Measurements from ENCODE around the gene ASB10. TPM values are rescaled to one million over a fixed set of nuclear protein-coding genes. Genes with fewer than 3 reads are reported as not detected.
A peak's percentile ranks its signal among the peaks of the same experiment; 100 is the strongest.

Gene ASB10
- total RNA-seq, 6 donors from 2014 or later = not detected

DNA sequence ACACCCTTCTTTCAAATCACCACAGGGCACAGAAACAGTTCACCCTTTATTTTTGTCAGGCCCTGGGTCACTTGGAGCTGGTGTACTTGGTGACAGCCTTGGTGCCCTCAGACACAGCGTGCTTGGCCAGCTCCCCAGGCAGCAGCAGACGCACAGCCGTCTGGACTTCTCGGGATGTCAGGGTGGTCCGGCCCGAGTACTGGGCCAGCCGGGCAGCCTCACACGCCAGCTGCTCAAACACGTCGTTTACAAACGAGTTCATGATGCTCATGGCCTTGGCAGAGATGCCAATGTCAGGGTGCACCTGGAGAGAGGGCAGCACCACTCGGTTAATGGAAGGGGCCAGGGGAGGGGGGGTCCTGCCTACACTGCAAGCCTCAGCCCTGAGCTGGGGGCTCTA is 20.8 kb upstream of the ASB10 start:
- Histone ChIP-seq H3K27ac (no peak overlapping the region), H3K4me3 (no peak overlapping the region), H3K9me3 (no peaks in the 10 kb centered on the region), H3K4me1 (no peaks in the 10 kb centered on the region), H3K27me3 (no peaks in the 10 kb centered on the region), H3K36me3 (peaks cover 0 to 6% (median 3%) of the 10 kb centered on the region in 4 donors)
- DNase-seq (peak in 1 of 2 donors; percentile 74), ATAC-seq (ENCODE audit: low FRiP score in 2 of 2) (no peak)
- WGBS, 2 donors = 61 to 70% methylated on average over 5 to 12 of the region's 12 CpGs
- TF ChIP-seq, protein P1, sequence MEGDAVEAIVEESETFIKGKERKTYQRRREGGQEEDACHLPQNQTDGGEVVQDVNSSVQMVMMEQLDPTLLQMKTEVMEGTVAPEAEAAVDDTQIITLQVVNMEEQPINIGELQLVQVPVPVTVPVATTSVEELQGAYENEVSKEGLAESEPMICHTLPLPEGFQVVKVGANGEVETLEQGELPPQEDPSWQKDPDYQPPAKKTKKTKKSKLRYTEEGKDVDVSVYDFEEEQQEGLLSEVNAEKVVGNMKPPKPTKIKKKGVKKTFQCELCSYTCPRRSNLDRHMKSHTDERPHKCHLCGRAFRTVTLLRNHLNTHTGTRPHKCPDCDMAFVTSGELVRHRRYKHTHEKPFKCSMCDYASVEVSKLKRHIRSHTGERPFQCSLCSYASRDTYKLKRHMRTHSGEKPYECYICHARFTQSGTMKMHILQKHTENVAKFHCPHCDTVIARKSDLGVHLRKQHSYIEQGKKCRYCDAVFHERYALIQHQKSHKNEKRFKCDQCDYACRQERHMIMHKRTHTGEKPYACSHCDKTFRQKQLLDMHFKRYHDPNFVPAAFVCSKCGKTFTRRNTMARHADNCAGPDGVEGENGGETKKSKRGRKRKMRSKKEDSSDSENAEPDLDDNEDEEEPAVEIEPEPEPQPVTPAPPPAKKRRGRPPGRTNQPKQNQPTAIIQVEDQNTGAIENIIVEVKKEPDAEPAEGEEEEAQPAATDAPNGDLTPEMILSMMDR (IDR thresholded peaks at IDR 0.05) = no peak
- TF ChIP-seq POLR2A (IDR thresholded peaks at IDR 0.05) (no peak), POLR2AphosphoS5 (IDR thresholded peaks at IDR 0.05) (no peak), EP300 (IDR thresholded peaks at IDR 0.05) (no peak)

DNA sequence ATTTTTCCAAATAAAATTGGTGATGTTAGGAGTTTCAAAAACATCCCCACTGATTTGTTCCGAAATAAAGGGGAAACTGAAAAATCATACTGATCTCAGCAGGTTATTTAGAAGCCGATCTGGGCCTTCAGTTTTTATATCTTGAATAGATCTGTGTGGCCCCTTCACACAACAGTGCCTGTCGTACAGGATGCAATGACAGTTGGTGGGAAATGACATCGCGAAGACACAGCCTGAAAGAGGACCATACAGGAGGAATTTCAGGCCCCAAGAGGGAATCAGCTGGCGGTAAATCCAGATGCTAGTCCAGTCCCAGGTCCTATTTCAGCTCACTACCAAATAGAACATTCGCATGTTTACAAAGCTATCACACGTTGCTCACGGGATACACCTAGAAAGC is 20.3 kb upstream of the ASB10 start:
- ATAC-seq (ENCODE audit: low FRiP score in 2 of 2) = no peak
- Histone ChIP-seq H3K27ac (no peak overlapping the region), H3K27me3 (no peaks in the 10 kb centered on the region), H3K4me3 (no peak overlapping the region), H3K36me3 (peaks cover 0 to 1% (median under 1%) of the 10 kb centered on the region in 4 donors), H3K9me3 (no peaks in the 10 kb centered on the region), H3K4me1 (no peaks in the 10 kb centered on the region)
- 44 to 55% methylated on average over 9 of the region's 9 CpGs for WGBS, 2 donors
- TF ChIP-seq POLR2AphosphoS5 (IDR thresholded peaks at IDR 0.05) = no peak
- TF ChIP-seq EP300 (IDR thresholded peaks at IDR 0.05) = no peak
- no peak for TF ChIP-seq POLR2A (IDR thresholded peaks at IDR 0.05)
- TF ChIP-seq, protein P1 (IDR thresholded peaks at IDR 0.05) = no peak
- no peak for DNase-seq

DNA sequence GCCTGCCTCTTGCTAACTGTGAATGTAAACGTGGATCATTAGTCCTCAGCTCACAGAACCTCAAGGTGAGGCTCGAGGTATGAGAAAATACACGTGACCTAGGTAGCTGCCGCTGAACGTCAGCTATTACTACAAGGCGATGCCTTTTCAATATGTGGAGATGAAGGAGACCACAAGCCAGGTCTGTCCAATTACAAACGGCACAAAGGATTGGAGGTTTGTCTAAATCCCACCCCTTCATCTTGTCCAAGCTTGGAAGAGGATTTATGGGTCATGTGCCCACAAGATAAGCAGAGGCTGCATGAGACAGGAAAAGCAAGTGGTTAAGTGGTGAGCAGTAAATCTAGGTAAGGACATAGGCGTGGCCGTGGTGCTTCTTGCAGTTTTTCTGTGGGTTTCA is 19.9 kb upstream of the ASB10 start:
- no peaks in the 10 kb centered on the region for H3K36me3 ChIP-seq
- no peaks in the 10 kb centered on the region for H3K4me1 ChIP-seq
- no peak for DNase-seq
- 41 to 60% methylated on average over 9 of the region's 9 CpGs for WGBS, 2 donors
- H3K4me3 ChIP-seq = no peak overlapping the region
- H3K27ac ChIP-seq = no peak overlapping the region
- no peak for ATAC-seq (ENCODE audit: low FRiP score in 2 of 2)
- no peak for TF ChIP-seq POLR2A (IDR thresholded peaks at IDR 0.05)
- no peaks in the 10 kb centered on the region for H3K27me3 ChIP-seq
- H3K9me3 ChIP-seq = no peaks in the 10 kb centered on the region

GRCh38 chr7:151205730-151206129 is 18.7 kb upstream of the ASB10 start:
- ATAC-seq (ENCODE audit: low FRiP score in 2 of 2) (no peak), DNase-seq (no peak)
- Histone ChIP-seq H3K36me3 (no peaks in the 10 kb centered on the region), H3K9me3 (no peaks in the 10 kb centered on the region), H3K4me3 (no peak overlapping the region), H3K27ac (no peak overlapping the region), H3K27me3 (no peaks in the 10 kb centered on the region), H3K4me1 (no peaks in the 10 kb centered on the region)
- TF ChIP-seq POLR2AphosphoS5 (IDR thresholded peaks at IDR 0.05) = no peak
- TF ChIP-seq POLR2A (IDR thresholded peaks at IDR 0.05) = no peak
- no peak for TF ChIP-seq EP300 (IDR thresholded peaks at IDR 0.05)
- TF ChIP-seq, protein P1 (IDR thresholded peaks at IDR 0.05) = no peak
- WGBS, 2 donors = 60 to 71% methylated on average over 6 of the region's 6 CpGs

GRCh38 chr7:151204383-151205032 is 17.5 kb upstream of the ASB10 start:
- TF ChIP-seq POLR2A (IDR thresholded peaks at IDR 0.05) = no peak
- no peak for TF ChIP-seq EP300 (IDR thresholded peaks at IDR 0.05)
- TF ChIP-seq, protein P1 (IDR thresholded peaks at IDR 0.05) = peak in 1 of 6 experiments; percentile 14
- no peak for TF ChIP-seq POLR2AphosphoS5 (IDR thresholded peaks at IDR 0.05)
- Histone ChIP-seq H3K27me3 (no peaks in the 10 kb centered on the region), H3K27ac (no peak overlapping the region), H3K4me3 (no peak overlapping the region), H3K4me1 (no peaks in the 10 kb centered on the region), H3K9me3 (no peaks in the 10 kb centered on the region), H3K36me3 (no peaks in the 10 kb centered on the region)
- DNase-seq (peak in 1 of 2 donors; percentile 84), ATAC-seq (ENCODE audit: low FRiP score in 2 of 2) (no peak)
- 68 to 83% methylated on average over 9 to 41 of the region's 48 CpGs for WGBS, 2 donors
